Adipocyte (in vitro differentiated cells): ENCODE measurements around the gene DKC1.

ENCODE experiments used
- DNase-seq: peaks from one replicate; pipeline ENCODE4 v3.0.0-alpha.2; 2015; ENCODE audit warnings: low read depth
- H3K27me3 ChIP-seq: replicated peaks from 2 replicates; pipeline ENCODE4 v1.7.0; 2013; ENCODE audit warnings: mild to moderate bottlenecking, low read length, moderate library complexity; ENCODE audit not compliant: control insufficient read depth, insufficient read depth
- H3K36me3 ChIP-seq: 2 replicates; pipeline ENCODE4 v1.7.0; 2013; ENCODE audit warnings: low read length, mild to moderate bottlenecking, moderate library complexity; ENCODE audit not compliant: control insufficient read depth, insufficient read depth, severe bottlenecking
- H3K4me1 ChIP-seq: 2 replicates; pipeline ENCODE4 v1.7.0; 2013; ENCODE audit warnings: mild to moderate bottlenecking, low read length, moderate library complexity; ENCODE audit not compliant: control insufficient read depth, insufficient read depth
- H3K4me3 ChIP-seq: 2 replicates; pipeline ENCODE4 v1.7.0; 2013; ENCODE audit warnings: mild to moderate bottlenecking, low read length, moderate library complexity
- H3K9ac ChIP-seq: 2 replicates; pipeline ENCODE4 v1.7.0; 2013; ENCODE audit warnings: mild to moderate bottlenecking, low read length, moderate library complexity
- H3K9me3 ChIP-seq: 2 replicates; pipeline ENCODE4 v1.7.0; 2013; ENCODE audit warnings: mild to moderate bottlenecking, low read length, moderate library complexity; ENCODE audit not compliant: control insufficient read depth

DKC1 gene

GRCh38 chrX:154774622-154775021 is 12.0 kb downstream of the DKC1 start:
- no peaks in the 10 kb centered on the region for H3K27me3 ChIP-seq
- H3K4me1 ChIP-seq: peaks cover 30% of the 10 kb centered on the region
- no peak for DNase-seq
- H3K9me3 ChIP-seq: peaks cover 2% of the 10 kb centered on the region
- no peak overlapping the region for H3K4me3 ChIP-seq
- H3K9ac ChIP-seq: no peak overlapping the region
- H3K36me3 ChIP-seq: peaks cover 65% of the 10 kb centered on the region

DNA sequence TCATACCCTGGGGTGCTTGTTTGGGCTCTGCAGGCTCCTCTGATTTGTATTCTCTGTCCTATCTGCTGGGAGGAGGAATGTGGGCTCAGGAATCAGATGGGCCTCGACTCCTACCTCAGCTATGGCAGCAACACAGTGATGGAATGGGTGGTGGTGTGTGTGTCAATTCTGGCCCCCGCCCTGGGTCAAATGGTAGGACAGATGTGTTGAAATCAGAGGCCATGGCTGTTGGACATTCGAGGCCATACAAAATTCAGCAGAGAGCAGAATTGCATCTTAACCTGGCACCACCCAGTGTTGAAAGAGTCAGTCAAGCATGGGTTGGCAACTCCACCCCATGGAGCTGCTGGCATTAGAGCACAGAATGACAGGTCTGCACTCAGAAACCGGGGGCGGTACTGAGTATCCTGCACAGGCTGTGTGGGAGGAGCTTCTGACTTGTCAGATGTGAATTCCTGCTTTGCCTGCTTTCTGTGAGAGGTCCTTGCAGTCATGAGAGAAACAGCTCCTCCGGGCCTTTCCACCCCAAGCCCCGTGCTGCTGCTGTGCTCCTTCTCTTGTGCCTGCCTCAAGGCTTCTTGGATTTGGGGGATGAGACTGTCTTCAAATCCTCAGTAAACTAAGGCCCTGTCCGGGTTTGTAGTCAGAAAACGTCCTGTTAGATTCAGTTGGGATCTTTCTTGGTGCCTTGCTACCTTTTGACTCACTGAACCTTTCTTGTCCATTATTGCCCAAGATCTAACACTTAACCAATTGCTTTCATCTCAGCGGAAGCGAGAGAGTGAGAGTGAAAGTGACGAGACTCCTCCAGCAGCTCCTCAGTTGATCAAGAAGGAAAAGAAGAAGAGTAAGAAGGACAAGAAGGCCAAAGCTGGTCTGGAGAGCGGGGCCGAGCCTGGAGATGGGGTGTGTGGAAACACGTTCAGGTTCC is 13.0 kb downstream of the DKC1 start:
- Histone ChIP-seq H3K9ac (no peak overlapping the region), H3K4me3 (no peak overlapping the region), H3K27me3 (no peaks in the 10 kb centered on the region), H3K36me3 (peaks cover 57% of the 10 kb centered on the region), H3K4me1 (peaks cover 30% of the 10 kb centered on the region), H3K9me3 (peaks cover 2% of the 10 kb centered on the region)
- DNase-seq: peak; percentile 36

DNA sequence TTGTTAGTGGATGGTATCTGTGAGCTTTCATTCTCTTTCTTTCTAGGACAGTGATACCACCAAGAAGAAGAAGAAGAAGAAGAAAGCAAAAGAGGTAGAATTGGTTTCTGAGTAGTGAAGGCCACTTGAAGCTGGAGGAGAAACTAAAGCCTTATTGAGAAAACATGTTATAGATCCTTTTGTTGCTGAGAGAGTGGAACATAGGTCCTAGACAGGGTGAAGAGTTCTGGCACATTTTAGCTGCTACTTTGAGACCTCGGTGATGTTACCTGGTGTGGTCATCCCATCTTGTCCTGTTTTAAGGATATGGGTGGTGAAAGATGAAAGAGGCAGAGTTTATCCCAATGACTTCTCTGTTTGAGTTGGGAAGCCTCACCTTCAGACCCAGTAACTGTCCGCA is 14.1 kb downstream of the DKC1 start:
- H3K4me3 ChIP-seq: no peak overlapping the region
- H3K27me3 ChIP-seq: no peaks in the 10 kb centered on the region

GRCh38 chrX:154779261-154779660 is 16.6 kb downstream of the DKC1 start:
- peaks cover 34% of the 10 kb centered on the region for H3K4me1 ChIP-seq
- no peaks in the 10 kb centered on the region for H3K27me3 ChIP-seq
- H3K4me3 ChIP-seq: no peak overlapping the region
- H3K36me3 ChIP-seq: peaks cover 41% of the 10 kb centered on the region
- peak; percentile 9 for DNase-seq
- no peak overlapping the region for H3K9ac ChIP-seq
- H3K9me3 ChIP-seq: no peaks in the 10 kb centered on the region

More for the DNA sequence above, 14.1 kb downstream of the DKC1 start:
- Histone ChIP-seq H3K4me1 (peaks cover 33% of the 10 kb centered on the region), H3K9me3 (no peaks in the 10 kb centered on the region), H3K9ac (no peak overlapping the region), H3K36me3 (peaks cover 49% of the 10 kb centered on the region)
- DNase-seq: no peak

DNA sequence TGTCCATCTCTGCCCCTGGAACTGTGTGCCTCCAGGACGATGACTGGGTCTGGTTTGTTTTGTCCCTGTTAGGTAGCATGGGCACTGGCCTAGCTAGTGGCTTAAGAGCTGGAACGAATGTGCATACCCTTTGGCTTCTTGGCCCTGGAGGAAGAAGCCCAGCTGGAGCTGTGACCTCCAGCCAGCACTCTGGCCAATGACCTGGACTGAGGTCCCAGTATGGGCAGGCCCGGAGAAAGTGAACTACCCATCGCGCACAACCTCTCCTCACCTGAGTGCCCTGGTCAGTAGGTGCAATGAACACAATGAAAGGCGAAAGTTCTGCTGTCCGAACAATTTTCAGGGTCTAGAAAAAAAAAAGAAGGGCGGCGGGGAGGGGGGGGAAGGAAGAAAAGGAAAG is 18.3 kb downstream of the DKC1 start:
- Histone ChIP-seq H3K9ac (no peak overlapping the region), H3K4me3 (no peak overlapping the region), H3K27me3 (no peaks in the 10 kb centered on the region), H3K4me1 (peaks cover 28% of the 10 kb centered on the region), H3K9me3 (no peaks in the 10 kb centered on the region), H3K36me3 (peaks cover 28% of the 10 kb centered on the region)
- DNase-seq: no peak

DNA sequence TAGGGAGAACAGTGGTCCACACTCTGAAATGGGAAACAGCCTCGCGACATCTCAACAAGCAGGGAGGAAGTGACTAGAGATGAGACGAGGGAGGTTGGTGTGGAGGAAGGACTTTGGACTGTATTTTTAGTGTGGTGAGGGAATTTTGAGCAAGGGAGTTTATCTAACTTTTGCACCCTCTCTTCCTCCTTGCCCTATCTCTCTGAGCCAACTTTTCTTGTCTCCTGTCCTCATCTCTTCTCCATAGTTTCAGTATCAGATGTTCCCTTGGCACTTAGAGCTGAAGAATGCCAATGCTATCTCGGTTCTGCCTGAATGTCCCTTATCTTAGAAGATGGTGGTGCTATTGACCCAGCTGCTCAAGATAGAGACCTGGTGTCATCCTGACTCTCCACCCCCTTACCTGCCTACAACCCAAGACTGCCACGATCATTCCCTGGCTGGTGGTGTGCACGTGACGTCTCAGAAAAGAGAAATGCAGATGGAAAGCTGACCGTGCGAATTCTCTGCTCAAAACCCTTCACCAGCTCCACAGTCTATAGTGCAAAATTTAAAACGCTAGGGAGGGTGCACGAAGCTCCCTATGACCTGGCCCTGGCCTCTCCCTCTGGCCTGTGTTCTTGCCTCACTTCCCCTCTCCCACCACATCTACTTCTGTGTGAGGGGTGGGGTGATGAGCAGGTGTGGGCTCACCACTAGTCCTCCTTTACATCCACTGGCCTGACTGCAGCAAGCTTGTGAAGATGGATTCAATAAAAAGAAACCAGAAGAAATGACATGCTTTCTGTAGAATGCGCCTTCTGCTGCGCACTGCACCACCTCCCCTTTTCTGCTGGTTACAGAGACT is 21.7 kb downstream of the DKC1 start:
- Histone ChIP-seq H3K9ac (no peak overlapping the region), H3K27me3 (no peaks in the 10 kb centered on the region), H3K4me3 (no peak overlapping the region), H3K4me1 (peaks cover 4% of the 10 kb centered on the region), H3K36me3 (peaks cover 14% of the 10 kb centered on the region), H3K9me3 (no peaks in the 10 kb centered on the region)
- DNase-seq: no peak

DNA sequence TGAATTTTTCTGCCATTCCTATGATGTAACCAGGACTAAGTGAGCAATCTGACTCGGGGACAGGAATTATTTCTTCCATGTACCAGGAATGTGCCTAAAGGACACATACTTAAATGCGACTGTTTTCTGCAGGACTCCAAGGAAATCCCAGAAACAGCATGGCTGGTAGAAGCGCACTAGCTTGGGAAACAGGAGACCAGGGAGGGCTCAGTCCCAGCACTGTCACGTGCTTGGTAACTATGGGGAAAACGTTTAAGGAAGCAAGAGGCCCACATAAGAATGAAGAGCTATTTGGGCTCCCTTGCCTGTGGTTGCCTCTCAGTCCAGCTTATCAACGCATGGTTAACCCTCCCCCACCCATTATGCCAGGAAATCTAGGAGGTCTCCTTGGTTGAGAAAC is 23.1 kb downstream of the DKC1 start:
- Histone ChIP-seq H3K36me3 (peaks cover 14% of the 10 kb centered on the region), H3K27me3 (no peaks in the 10 kb centered on the region), H3K4me3 (no peak overlapping the region), H3K9me3 (no peaks in the 10 kb centered on the region), H3K9ac (no peak overlapping the region), H3K4me1 (peaks cover 4% of the 10 kb centered on the region)
- DNase-seq: no peak

GRCh38 chrX:154791467-154791866 is 28.8 kb downstream of the DKC1 start:
- no peak overlapping the region for H3K9ac ChIP-seq
- no peaks in the 10 kb centered on the region for H3K36me3 ChIP-seq
- no peaks in the 10 kb centered on the region for H3K4me1 ChIP-seq
- H3K4me3 ChIP-seq: no peak overlapping the region
- no peaks in the 10 kb centered on the region for H3K27me3 ChIP-seq
- DNase-seq: no peak
- H3K9me3 ChIP-seq: no peaks in the 10 kb centered on the region

- H3K4me1 ChIP-seq: no peaks in the 10 kb centered on the region
- no peak overlapping the region for H3K9ac ChIP-seq
- DNase-seq: no peak
- H3K4me3 ChIP-seq: no peak overlapping the region
- no peaks in the 10 kb centered on the region for H3K27me3 ChIP-seq
- H3K9me3 ChIP-seq: no peaks in the 10 kb centered on the region
- no peaks in the 10 kb centered on the region for H3K36me3 ChIP-seq
These were observed 29.3 kb downstream of the DKC1 start for GRCh38 chrX:154791939-154792338.

DNA sequence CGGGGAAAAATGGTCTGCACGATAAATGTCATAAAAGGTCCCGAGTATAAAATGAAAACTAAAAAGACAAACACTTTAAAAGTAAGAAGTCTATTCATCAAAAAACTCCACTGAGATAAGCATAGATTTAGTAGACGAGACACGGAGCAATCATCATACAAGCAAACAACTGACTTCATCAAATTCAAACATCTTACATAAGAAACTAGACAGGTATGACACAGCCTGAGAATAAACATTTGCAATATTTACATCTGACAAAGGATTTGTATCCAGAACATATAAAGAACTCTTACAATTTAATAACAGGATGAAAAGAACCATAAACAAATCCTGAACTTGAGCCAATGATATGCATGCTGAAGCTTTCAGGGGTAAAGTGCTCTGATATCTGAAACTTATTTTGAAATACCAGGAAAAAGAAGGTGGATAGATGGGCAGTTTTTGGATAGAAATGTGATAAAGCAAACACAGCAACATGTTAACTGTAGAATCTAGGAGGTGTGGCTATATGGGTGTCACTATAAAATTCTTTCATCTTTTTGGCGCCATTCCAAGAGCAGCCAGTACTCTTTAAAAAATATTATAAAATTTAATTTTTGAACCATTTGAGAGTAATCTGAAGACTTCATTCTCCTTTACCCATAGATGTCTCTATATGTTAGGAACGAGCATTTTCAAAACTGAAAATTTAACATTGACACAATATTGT is 30.6 kb downstream of the DKC1 start:
- Histone ChIP-seq H3K9me3 (no peaks in the 10 kb centered on the region), H3K9ac (no peak overlapping the region), H3K36me3 (no peaks in the 10 kb centered on the region), H3K4me1 (no peaks in the 10 kb centered on the region), H3K27me3 (no peaks in the 10 kb centered on the region), H3K4me3 (no peak overlapping the region)
- no peak for DNase-seq

DNA sequence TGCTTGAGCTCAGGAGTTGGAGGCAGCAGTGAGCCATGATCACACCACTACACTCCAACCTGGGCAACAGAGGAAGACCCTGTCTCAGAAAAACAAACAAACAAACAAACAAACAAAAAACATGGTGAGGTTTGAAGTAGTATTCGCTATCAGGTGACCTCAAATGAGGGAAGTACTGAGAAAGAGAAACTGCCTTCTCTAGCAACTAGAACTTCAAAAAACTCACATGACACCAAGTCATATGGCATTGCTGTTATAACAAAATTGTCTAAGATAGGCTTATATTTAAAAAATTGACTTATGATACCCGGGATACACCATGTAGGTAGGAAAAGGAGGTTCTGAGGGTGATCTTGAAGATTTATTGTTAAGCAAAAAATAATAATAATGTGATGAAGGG is 32.4 kb downstream of the DKC1 start:
- H3K36me3 ChIP-seq: no peaks in the 10 kb centered on the region
- no peak for DNase-seq
- H3K4me3 ChIP-seq: no peak overlapping the region
- H3K4me1 ChIP-seq: peaks cover 4% of the 10 kb centered on the region
- H3K27me3 ChIP-seq: no peaks in the 10 kb centered on the region
- no peak overlapping the region for H3K9ac ChIP-seq
- no peaks in the 10 kb centered on the region for H3K9me3 ChIP-seq
